ENCODE results near the gene PMPCB. TPM values are rescaled to one million over a fixed set of nuclear protein-coding genes. Genes with fewer than 3 reads are reported as not detected.
A peak's percentile ranks its signal among the peaks of the same experiment; 100 is the strongest.

The PMPCB gene
- total and polyA plus RNA-seq, 7 donors, result 39.9 to 54.3 (median 47.4) TPM

GRCh38 chr7:103346396-103346795 lies 49.2 kb downstream of the PMPCB start:
- TF ChIP-seq CTCF (IDR thresholded peaks at IDR 0.05), result no peak
- no peaks in the 10 kb centered on the region for H3K27me3 ChIP-seq (ENCODE audit: insufficient read depth in 3 of 3, low read length in 2 of 3)
- DNase-seq (no peak), ATAC-seq (no peak)
- H3K4me1 ChIP-seq, result peaks cover 48% of the 10 kb centered on the region
- WGBS, 3 donors, result 78 to 82% (median 79%) methylated on average over 5 of the region's 5 CpGs
- H3K36me3 ChIP-seq (ENCODE audit: insufficient read depth in 1 of 2, low read depth in 1 of 2), result peaks cover 0 to 17% of the 10 kb centered on the region in 2 donors
- no peak overlapping the region for H3K4me3 ChIP-seq
- no peak overlapping the region for H3K27ac ChIP-seq
- intact Hi-C loops (cut with DNase I), result loop anchor here in 1 of 2 donors (5.0 kb wide), 1 partner anchor 49 kb away; the partner anchor contains the start of gene PMPCB
- no peaks in the 10 kb centered on the region for H3K9me3 ChIP-seq

- H3K27ac ChIP-seq, result peak within 1 kb of the TSS; percentile 92
- 0% methylated on average over 25 of the region's 25 CpGs for WGBS, 3 donors
- ATAC-seq (peak; percentile 84 to 91 (median 87)), DNase-seq (peak; percentile 76 to 82)
- peak within 1 kb of the TSS; percentile 86 for H3K4me3 ChIP-seq
- no peaks in the 10 kb centered on the region for H3K9me3 ChIP-seq
- no peak for TF ChIP-seq CTCF (IDR thresholded peaks at IDR 0.05)
- peaks cover 58% of the 10 kb centered on the region for H3K4me1 ChIP-seq
- H3K27me3 ChIP-seq (ENCODE audit: insufficient read depth in 3 of 3, low read length in 2 of 3), result no peaks in the 10 kb centered on the region
- peaks cover 0 to 15% of the 10 kb centered on the region in 2 donors for H3K36me3 ChIP-seq (ENCODE audit: insufficient read depth in 1 of 2, low read depth in 1 of 2)
- intact Hi-C loops (cut with DNase I), result loop anchor here in 1 of 2 donors (5.0 kb wide), 1 partner anchor 50 kb away; the partner anchor contains the start of gene PMPCB
These were observed 50.5 kb downstream of the PMPCB start, which contains the start of gene PSMC2 for GRCh38 chr7:103347507-103348267. PSMC2 (plus strand) TSS chr7:103347643; CDS start chr7:103347712, 69 bp downstream.

GRCh38 chr7:103348452-103348851 lies 51.2 kb downstream of the PMPCB start:
- intact Hi-C loops (cut with DNase I), result loop anchor here in 1 of 2 donors (5.0 kb wide), 1 partner anchor 51 kb away; the partner anchor contains the start of gene PMPCB
- H3K27ac ChIP-seq, result peak overlapping the region; percentile 92
- ATAC-seq, result no peak

GRCh38 chr7:103348959-103349358 lies 51.7 kb downstream of the PMPCB start:
- Histone ChIP-seq H3K4me3 (peak overlapping the region; percentile 86), H3K9me3 (no peaks in the 10 kb centered on the region), H3K27ac (peak overlapping the region; percentile 92), H3K27me3 (ENCODE audit: insufficient read depth in 3 of 3, low read length in 2 of 3) (no peaks in the 10 kb centered on the region), H3K4me1 (peaks cover 55% of the 10 kb centered on the region), H3K36me3 (ENCODE audit: insufficient read depth in 1 of 2, low read depth in 1 of 2) (peaks cover 0 to 28% of the 10 kb centered on the region in 2 donors)
- WGBS, 3 donors, result 10 to 28% (median 11%) methylated on average over 2 of the region's 2 CpGs
- DNase-seq, result no peak
- TF ChIP-seq CTCF (IDR thresholded peaks at IDR 0.05), result no peak
- no peak for ATAC-seq
- intact Hi-C loops (cut with DNase I), result loop anchor here in 1 of 2 donors (5.0 kb wide), 1 partner anchor 52 kb away; the partner anchor contains the start of gene PMPCB

More at GRCh38 chr7:103348452-103348851, 51.2 kb downstream of the PMPCB start:
- H3K4me3 ChIP-seq, result peak overlapping the region; percentile 86
- no peak for DNase-seq
- H3K36me3 ChIP-seq (ENCODE audit: insufficient read depth in 1 of 2, low read depth in 1 of 2), result peaks cover 0 to 23% of the 10 kb centered on the region in 2 donors
- no peaks in the 10 kb centered on the region for H3K9me3 ChIP-seq
- TF ChIP-seq CTCF (IDR thresholded peaks at IDR 0.05), result no peak
- peaks cover 58% of the 10 kb centered on the region for H3K4me1 ChIP-seq
- no peaks in the 10 kb centered on the region for H3K27me3 ChIP-seq (ENCODE audit: insufficient read depth in 3 of 3, low read length in 2 of 3)
- 8 to 17% (median 10%) methylated on average over 13 of the region's 13 CpGs for WGBS, 3 donors
